GM18498 (cell line): ENCODE measurements around the gene ATP8B4.

Source experiments
- ATAC-seq: cut with Tn5 transposase; IDR thresholded peaks from one replicate; pipeline ENCODE4 v1.9.1; 2021; ENCODE audit warnings: mild to moderate bottlenecking, moderate library complexity; ENCODE audit not compliant: unreplicated experiment

ATP8B4 gene

DNA sequence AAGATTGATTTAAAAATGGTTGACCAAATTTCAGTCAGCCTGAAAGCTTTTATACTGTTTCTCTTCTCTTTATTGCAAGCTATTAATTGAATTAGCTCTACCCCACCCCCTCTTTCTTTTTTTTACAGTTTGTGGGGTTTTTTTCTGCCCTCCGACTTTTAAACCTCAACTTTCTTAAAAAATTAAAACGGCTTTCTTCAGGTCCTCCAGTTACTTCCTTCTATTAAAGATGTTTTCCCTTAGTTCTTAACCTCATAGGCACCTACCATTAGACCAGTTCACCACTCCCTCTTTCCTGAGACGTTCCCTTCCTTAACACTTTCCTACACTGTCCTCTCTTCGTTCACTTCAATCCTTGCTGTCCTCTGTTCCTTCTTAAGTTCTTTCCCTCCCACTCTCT, 52.4 kb downstream of the ATP8B4 start:
- no peak for ATAC-seq

DNA sequence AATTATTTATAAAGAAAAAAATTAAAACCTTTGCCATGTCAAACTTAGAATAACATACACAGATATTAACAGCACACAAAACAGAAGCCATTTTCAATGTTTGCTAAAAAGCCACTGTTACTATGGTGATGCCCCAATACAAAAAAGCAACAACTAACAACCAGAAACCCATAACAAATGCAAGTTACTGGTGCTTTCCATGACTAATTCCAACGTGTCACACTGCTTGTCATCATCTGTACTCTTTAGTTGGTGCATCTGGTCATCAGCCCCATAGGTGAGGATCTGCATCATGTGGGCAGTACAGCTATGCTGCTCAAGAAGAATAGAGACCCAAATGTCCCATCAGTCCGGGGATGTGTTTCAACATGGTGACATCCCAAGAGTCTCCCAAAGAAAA, 52.8 kb downstream of the ATP8B4 start:
- peak; percentile 47 for ATAC-seq

DNA sequence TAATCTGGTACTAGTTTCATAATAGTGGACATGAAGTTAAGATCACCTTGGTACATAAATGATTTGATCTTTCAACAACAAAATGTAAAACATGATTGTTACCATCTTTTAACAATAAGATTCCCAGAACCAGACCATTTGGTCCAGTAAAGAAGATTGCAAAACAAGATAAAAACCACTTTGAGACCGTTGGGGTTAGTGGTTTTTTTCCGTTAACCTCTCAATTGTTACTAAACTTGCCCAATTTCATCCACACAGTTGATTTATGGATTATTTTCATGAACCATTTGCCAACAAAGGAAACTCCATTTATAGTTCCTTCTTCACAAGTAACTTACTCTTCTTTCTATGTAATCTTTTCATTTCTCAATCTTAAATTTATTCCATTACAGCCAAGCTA, 53.8 kb downstream of the ATP8B4 start:
- no peak for ATAC-seq

DNA sequence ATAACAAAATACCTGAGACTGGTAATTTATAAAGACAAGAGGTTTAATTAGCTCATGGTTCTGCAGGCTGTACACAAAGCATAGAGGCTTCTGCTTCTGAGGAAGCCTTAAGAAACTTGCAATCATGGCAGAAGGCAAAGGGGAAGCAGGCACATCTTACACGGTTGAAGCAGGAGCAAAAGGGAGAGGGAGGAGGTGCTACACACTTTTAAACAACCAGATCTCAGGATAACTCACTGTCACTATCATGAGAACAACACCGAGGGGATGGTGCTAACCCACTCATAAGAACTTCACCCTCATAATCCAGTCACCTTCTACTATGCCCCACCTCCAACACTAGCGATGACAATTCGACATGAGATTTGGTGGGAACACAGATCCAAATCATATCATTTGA, 54.4 kb downstream of the ATP8B4 start:
- no peak for ATAC-seq

DNA sequence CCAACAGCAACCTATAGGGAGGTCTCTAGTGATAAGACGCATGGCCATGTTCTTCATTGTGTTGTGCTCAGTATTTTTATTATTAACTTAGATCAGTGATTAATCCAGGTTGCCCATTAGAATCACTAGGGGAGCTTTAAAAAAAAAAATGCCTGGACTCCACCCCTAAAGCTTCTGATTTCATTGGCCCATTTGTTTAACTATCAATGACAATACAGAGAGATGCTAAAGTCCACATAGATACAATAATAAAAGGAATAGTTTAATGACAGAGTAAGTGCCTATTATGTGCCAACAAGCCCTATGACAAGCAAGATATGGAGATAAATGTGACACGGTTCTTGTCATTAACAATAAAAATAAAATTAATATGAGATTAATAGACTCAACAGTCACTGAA, 55.8 kb downstream of the ATP8B4 start:
- ATAC-seq: no peak

DNA sequence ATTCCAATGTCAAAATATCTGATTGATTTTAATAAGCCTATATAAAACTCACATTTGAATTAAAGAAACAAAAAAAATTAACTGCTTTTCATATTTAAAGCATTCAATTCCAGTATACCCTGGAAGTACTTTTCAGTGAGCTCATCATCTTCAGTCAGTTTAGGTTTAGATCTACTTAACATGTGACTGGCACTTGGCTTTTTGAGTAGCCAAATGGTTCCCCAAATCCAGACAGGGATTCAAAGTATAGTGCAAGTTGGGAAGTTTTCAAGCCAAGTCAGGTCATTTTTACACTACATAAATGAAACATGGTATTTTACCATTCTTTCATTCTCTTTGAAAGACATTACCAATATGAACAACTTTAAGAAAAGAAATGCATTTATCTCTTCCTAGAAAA, 57.5 kb downstream of the ATP8B4 start:
- no peak for ATAC-seq

DNA sequence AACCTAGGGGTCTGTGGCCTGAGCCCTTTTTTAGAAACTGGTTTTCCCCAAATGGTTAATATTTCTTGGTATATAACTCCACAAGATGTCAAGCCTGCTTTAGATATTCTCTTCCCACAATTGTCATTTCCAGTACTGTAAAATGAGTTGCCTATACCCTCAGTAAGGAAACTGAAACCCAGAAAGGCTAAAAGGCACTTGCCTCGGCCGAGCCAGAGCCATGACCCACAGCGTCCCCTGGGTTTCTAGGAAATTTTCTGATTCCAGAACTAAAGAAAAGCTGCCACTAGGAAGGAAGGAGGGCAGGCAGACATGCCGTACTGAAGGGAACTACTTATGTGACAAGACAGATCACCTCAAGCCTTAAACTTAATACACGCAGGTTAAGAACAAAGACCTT, 59.1 kb downstream of the ATP8B4 start:
- ATAC-seq: no peak

DNA sequence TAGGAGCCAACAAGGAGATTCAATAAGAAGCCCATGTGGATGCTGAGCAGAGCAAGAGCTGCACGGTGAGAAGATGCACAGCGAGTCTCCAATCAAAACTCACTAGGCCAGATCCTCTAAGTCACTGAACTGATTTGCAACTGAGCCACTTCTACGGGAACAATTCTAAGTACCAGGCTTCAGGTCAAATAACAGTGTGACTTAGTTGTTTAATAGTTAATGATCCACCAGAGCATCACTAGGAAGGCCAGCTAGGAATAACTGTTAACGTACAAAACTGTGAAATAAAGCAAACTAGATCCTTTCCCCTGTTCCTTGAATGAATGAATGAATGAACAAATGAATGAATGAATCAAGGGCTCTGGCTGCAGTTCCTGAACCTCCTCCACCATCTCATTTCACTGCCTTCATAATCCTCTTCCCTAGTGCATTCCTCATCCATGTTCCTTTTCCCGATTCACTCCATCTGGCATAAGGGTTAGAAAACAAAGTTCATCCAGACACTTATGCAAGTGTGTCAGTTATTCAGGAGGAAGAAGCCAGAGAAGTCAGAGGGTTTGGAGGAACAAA, 59.7 kb downstream of the ATP8B4 start:
- no peak for ATAC-seq

DNA sequence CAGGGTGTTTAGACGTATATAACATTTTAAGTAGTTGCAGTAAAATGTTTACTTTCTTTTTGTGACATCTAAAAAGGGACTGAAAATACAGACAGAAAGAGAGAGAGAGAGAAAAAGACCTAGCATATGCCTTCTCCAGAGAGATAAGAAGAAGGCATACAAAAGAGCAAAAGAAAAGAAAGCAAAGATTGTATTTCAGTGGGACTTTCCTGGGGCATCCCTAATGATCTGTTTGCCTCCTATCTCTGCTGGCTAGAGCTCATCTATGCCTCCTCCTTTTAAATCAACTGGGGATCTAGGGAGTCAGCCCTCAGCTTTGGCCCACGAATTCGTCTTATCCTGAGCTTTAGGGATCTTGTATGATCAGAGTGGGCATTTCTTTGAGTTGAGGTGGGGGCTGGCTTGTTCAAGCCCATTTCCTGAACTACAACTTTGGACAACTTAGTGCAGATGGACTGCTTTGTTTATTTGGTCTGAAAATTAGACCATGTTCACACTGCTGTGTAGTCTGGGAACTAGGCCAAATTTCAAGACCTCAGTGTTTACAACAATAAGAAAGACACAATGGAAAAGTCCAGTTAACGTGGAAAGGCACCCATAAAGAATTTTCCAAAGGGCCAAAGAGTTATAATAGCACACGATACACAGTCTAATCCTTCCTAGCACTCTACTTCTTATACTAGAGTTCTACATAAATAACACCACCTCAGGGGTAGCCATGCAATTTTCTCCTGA, 61.0 kb downstream of the ATP8B4 start:
- ATAC-seq: no peak

DNA sequence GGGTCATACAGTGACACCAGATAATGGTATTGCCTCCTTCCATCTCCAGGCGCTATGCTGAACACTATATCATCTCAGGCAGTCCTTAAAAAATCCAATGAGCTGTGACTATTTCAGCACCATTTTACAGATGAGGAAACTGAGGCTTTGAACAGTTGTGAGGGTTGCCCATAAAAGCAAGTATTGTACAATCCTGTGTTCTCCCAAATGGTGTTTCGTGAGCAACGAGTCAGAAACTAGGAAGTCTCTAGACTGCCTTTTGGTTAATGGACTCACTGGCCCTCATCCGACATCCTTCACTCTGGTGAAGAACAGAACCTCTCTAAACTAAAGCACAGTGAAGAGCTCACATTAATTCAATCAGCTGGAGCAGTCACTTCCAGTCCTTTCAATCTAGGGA, 61.8 kb downstream of the ATP8B4 start:
- ATAC-seq: no peak

DNA sequence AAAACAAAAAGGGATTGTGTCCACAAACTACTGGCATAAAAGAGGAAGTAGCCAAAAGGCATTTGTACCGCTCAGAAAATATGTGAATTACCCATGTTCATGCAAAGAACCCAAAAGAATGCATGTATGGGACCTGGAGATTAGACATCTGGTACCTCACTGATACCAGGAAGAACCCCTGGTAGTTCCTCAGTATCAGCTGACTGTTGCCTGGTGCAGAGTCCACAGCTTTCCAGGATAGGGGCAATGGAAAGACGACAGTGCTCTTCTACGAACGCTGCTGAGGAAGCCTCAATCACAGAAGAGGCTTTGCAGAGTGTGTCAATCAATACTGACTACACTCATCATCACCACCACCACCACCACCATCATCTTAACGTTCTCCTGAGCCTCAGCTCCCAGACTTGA, 63.3 kb downstream of the ATP8B4 start:
- no peak for ATAC-seq

DNA sequence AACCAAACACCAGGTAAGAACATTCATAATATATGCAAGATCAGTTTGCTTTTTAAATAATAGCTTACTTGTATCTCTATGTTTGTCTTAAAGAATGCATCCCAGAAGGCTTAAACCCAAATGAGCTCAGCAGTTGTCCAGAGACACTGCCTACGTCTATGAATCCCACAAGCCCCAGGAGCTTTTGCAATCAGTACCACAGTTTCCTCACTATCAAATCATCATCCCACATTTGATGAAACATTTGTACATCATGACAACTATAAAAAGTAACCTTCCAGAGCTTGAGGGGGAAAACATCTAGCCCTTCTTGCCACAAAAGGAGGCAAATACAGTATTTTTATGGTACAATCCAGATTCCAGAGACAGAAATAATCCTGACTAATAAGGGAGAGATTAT, 63.7 kb downstream of the ATP8B4 start:
- ATAC-seq: no peak

DNA sequence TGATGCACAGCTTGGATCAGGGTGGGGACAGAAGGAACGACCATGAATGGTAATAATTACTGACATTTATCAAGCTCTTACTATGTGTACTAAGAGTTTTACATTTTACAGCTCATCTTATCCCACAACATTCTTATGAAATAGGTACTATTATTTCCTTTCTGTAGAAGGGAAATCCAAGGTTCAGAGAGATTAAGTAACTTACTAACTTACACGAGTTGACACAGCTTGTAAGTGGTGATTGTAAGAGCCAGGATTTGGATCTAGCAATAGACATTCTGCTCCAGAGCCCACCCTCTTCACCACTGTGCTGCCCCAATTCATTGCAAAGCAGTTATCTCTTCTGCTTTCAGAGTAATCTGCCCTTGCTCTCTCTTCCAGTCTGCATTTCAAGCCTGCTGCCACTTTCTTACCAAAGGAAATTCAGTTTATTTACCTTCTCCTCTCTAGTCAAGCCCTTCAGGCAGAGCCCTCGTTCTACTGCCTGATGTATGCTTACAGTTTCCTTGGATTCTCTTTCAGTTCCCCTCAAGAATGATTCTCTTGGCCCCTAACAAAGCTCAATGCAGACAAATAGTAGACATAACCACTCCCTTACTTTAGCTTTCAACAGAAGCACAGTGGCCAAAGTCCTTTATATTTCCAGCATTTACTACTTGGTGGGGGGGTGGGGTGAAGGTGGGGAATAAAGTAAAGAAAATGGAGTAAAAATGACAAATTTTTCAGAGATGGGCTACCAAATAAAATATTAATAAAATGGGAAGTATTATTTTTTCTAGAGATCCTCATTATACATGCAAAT, 65.8 kb downstream of the ATP8B4 start:
- no peak for ATAC-seq

DNA sequence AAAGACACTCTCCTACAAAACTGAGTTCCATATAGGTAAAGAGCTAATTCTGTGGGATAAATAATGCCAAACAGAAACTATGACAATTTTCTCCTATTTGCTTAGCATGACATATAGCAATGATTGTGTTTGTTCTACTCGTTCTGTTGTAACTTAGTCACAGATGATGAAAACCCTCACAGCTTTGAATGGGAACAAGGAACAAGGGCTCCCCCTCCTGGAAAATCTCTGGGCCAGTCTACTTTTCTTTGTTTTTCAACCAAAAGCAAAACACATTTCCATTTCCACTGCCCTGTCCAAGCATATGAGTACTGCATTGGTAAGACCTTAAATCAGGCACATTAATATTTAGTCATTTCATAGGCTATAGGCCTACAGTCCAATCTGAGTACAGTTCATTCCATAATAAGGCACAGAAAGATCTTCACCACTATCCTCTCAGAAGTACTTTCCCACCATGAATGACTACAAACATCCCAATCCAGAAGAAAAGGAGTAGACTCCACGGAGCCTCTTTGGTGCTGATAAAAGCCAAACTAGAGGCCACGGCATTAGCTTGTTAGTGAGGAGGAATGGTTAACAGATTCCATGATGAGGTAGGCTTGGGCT, 67.1 kb downstream of the ATP8B4 start:
- no peak for ATAC-seq

DNA sequence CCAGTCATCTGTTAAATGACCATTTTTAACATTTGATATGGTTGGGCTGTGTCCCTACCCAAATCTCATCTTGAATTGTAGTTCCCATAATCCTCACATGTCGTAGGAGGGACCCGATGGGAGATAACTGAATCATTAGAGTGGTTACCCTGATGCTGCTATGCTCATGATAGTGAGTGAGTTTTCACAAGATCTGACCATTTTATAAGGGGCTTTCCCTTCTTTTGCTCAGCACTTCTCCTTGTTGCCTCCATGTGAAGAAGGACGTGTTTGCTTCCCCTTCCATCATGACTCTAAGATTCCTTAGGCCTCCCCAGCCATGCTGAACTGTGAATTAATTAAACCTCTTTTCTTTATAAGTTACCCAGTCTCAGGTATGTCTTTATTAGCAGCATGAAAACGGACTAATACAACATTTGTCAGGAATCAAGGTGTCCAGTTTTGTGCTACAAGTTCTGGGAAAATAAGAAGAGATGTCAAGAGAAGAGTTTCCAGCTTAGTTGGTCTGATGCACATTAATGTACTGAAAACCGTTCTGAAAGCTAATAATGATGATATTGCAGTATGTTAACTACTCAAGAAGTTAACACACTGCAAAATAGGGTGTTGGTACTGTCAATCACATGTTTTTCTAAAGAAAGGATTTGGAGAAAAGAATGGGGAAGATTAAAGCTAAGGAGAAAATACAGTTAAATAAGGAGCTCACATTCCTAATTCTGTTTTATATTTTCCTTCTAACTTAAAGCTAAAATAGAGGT, 67.9 kb downstream of the ATP8B4 start:
- no peak for ATAC-seq

DNA sequence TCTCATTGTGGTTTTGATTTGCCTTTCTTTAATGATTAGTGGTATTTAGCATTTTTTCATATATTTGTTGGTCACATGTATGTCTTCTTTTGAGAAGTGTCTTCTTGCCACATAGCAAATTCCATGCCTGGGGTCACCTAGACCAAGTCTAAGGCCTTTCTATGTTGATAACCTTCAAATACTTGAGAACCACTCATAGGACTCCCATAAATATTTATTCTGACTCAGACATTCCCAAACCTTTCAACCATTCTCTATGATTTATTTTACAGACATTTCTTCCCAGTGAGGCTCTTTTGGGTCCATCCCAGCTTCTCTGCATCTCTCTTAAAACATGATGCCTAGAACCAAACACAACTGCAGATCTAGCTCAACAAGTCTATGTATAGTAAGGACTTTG, 69.2 kb downstream of the ATP8B4 start:
- ATAC-seq: no peak

DNA sequence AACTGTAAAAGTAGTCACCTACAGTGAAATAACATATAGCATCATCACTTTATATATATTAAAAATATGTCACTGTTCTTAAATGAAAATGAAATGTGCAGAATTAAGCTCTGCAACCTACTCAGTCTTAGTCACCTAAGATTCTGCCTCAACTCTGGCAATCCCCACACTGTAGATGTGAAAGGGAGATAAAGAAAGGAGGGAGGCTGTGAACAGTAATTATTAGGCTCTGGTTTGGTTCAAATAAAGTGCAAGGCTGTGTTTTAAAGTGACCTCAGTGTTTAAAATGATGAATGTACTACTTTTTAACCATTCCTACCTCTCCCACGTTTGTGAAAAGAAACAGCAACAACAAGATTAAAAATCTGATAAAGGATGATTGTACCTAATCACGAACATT, 72.2 kb downstream of the ATP8B4 start:
- no peak for ATAC-seq

DNA sequence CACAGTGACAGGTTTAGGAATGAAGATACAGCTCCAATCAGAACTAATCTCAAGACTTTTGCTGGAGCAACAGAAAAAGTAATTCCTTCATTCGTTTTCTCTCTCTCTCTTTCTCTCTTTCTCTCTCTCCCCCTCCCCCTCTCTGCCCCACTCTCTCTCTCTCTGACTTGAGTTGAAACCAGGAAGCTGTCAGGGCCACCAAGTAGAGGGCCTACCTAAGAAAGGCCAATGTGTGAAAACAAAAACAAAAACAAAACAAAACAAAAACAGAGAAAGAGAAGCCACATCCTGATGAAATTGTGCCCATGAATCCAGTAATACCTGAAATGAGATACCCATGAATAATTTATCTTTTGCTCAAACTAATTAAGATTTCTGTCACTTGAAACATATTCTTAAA, 72.9 kb downstream of the ATP8B4 start:
- ATAC-seq: peak; percentile 78

DNA sequence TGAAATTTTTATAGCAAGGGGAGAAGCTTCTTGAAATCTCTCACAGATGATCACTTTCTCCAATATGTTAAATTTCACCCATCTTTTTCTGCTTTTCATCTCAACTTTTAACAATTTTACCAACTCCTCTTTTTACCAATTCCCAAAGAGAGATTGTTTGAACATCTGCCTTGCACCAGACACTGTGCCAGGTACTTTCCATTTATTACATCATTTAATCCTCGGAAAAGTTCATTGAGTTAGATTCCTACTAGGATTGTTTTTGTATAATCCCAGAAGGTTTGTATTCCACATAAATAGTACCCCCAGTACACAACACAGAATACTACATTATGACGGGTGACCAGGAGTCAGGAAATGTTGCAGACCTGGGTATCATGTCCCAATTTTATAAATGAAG, 74.1 kb downstream of the ATP8B4 start:
- ATAC-seq: no peak

DNA sequence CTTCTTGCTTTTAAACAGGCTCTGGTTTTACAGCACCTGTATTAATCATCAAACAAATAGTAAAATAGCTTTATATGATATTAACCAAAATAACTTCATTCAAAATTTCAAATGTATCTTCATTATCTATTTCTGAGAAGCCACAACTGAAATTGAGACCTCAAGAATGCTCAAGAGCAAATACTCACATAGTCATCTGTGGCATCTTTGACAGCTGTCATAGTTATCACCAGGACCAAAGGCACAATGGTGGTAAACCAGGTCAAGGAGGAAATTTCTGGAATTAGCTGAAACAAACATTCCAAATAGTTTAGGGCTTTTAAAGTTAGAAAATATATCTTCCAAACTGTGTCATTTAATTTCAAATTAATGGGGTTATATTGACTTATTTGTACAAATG, 74.6 kb downstream of the ATP8B4 start:
- ATAC-seq: no peak

DNA sequence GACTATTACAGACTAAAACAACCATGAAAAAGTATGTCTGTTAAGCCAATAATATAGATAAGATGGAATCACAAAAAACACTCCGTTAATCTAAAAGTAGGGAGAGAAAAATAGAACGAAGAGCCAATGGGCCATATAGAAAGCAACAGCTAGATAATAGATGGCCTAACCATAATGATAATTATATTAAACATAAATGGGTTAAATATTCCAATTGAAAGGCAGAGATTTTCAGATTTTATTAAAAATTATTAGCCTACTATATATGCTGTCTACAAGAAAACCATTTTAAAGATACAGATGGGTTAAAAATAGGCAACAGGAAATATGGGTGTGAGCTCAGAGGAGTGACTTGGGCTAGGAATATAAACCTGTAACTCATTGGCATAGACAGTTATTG, 76.3 kb downstream of the ATP8B4 start:
- no peak for ATAC-seq
